ENCODE measurements around the gene UCN. TPM values are rescaled to one million over a fixed set of nuclear protein-coding genes. Genes with fewer than 3 reads are reported as not detected.
"Not testable (repeated sequence)": the region's sequence is repeated elsewhere in the genome, so short reads cannot be mapped to it uniquely, and the experiment has no call there.

Gene UCN, protein sequence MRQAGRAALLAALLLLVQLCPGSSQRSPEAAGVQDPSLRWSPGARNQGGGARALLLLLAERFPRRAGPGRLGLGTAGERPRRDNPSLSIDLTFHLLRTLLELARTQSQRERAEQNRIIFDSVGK
- total RNA-seq (1.1 TPM), polyA plus RNA-seq (1.5 TPM)

DNA sequence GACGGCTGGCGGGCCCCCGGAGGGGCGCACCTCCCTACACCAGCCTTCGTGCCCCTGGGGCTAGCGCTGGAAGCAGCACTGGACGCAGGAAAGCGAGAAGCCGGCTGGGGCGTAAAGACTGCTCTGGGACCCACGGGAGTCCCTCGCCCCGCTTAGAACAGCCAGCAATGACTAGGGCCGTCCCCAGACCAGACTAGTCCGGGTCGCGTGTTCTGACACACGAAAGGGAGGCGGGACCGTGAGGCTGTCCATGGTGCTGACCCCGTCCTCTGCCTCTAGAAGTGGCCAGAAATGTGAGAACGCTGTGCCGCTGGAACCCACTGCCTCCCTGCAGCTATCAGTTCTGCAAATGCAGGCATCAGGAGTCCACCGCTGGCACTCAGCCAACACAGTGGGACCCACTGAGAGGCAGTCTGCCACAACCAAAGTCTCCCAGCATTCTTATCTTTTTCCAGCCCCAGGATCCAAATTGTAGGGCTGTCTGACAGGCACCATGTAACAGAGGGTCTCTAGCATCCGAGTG is at the start of gene UCN:
UCN (minus strand) TSS at position 87 of the 523 bp plus-strand sequence. CDS start 550 bp downstream, outside the sequence.
- DNase-seq (ENCODE audit: extremely low spot score) = no peak
- H3K4me3 ChIP-seq (ENCODE audit: low read depth, low read length) = no peak within 1 kb of the TSS
- WGBS = 24% methylated on average over 25 of the region's 25 CpGs
- H3K4me1 ChIP-seq (ENCODE audit: insufficient read depth) = peaks cover 3% of the 10 kb centered on the region
- H3K27ac ChIP-seq (ENCODE audit: low read depth) = no peak within 1 kb of the TSS
- H3K36me3 ChIP-seq (ENCODE audit: insufficient read depth) = no peaks in the 10 kb centered on the region

- H3K36me3 ChIP-seq (ENCODE audit: insufficient read depth) = no peaks in the 10 kb centered on the region
- peak; percentile 95 for DNase-seq (ENCODE audit: extremely low spot score)
- H3K4me1 ChIP-seq (ENCODE audit: insufficient read depth) = peaks cover 2% of the 10 kb centered on the region
- H3K4me3 ChIP-seq (ENCODE audit: low read depth, low read length) = peak within 1 kb of the TSS; percentile 72
- peak within 1 kb of the TSS; percentile 91 for H3K27ac ChIP-seq (ENCODE audit: low read depth)
- WGBS = under 1% methylated on average over 67 of the region's 67 CpGs
Measured at GRCh38 chr2:27356382-27357181, 48.3 kb upstream of the UCN start, which contains the start of gene GTF3C2. TSS of gene GTF3C2 (minus strand) at chr2:27356764. CDS start at chr2:27343554, 13,210 bp downstream.

- peaks cover 2% of the 10 kb centered on the region for H3K4me1 ChIP-seq (ENCODE audit: insufficient read depth)
- WGBS = 0% methylated on average over 12 of the region's 12 CpGs
- DNase-seq (ENCODE audit: extremely low spot score) = no peak
- peak overlapping the region; percentile 72 for H3K4me3 ChIP-seq (ENCODE audit: low read depth, low read length)
- H3K36me3 ChIP-seq (ENCODE audit: insufficient read depth) = no peaks in the 10 kb centered on the region
- peak overlapping the region; percentile 83 for H3K27ac ChIP-seq (ENCODE audit: low read depth)
Measured at GRCh38 chr2:27356056-27356381, 47.8 kb upstream of the UCN start.

GRCh38 chr2:27354597-27354927 is 46.3 kb upstream of the UCN start:
- H3K27ac ChIP-seq (ENCODE audit: low read depth) = no peak overlapping the region
- H3K4me3 ChIP-seq (ENCODE audit: low read depth, low read length) = no peak overlapping the region
- DNase-seq (ENCODE audit: extremely low spot score) = no peak
- 86% methylated on average over 7 of the region's 7 CpGs for whole genome bisulfite sequencing
- H3K36me3 ChIP-seq (ENCODE audit: insufficient read depth) = no peaks in the 10 kb centered on the region
- H3K4me1 ChIP-seq (ENCODE audit: insufficient read depth) = peaks cover 2% of the 10 kb centered on the region

DNA sequence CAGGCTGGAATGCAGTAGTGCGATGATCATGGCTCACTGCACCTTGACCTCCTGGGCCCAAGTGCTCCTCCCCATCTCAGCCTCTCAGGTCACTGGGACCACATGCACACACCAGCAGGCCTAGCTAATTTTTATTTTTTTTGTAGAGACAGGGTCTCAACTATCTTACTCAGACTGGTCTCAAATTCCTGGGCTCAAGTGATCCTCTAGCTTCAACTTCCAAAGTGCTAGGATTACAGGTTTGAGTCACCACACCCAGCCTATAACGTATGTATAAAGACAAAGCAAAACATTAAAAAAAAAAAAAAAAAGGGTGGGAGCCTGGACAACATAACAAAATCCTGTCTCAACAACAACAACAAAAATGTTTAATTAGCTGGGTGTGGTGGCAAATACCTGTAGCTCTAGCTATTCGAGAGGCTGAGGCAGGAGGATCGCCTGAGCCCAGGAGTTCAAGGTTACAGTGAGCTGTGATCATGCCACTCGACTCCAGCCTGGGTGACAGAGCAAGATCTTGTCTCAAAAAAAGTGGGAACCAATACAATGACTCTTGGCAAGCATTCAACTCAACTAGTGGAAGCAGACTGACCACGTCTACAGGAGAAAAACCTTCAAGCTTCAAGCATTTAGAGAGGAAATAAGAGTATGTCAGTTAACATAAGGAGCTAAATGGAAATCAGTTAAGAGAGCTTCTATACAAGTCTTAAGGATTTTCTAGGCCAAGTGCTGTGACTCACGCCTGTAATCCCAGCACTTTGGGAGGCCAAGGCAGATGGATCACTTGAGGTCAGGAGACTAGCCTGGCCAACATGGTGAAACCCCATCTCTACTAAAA is 45.7 kb upstream of the UCN start:
- Histone ChIP-seq H3K27ac (ENCODE audit: low read depth) (no peak overlapping the region), H3K36me3 (ENCODE audit: insufficient read depth) (no peaks in the 10 kb centered on the region), H3K4me1 (ENCODE audit: insufficient read depth) (peaks cover 2% of the 10 kb centered on the region), H3K4me3 (ENCODE audit: low read depth, low read length) (no peak overlapping the region)
- 74% methylated on average over 7 of the region's 7 CpGs for WGBS
- DNase-seq (ENCODE audit: extremely low spot score) = no peak

DNA sequence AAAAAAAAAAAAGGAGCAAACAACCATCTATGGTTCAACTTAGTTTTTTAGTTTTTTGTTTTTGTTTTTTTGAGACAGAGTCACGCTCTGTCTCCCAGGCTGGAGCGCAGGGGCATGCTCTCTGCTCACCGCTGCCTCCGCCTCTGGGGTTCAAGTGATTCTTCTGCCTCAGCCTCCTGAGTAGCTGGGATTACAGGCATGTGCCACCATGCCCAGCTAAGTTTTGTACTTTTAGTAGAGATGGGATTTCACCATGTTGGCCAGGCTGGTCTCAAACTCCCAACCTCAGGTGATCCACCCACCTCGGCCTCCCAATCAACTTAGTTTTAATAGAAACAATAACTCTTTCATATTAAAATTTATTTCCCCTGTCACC is 45.1 kb upstream of the UCN start:
- not testable (repeated sequence) for H3K4me3 ChIP-seq (ENCODE audit: low read depth, low read length); H3K4me1 ChIP-seq (ENCODE audit: insufficient read depth); DNase-seq (ENCODE audit: extremely low spot score); H3K36me3 ChIP-seq (ENCODE audit: insufficient read depth); H3K27ac ChIP-seq (ENCODE audit: low read depth)
- WGBS = 95% methylated on average over 5 of the region's 5 CpGs

GRCh38 chr2:27351802-27352598 is 43.8 kb upstream of the UCN start:
- no peak for DNase-seq (ENCODE audit: extremely low spot score)
- H3K4me3 ChIP-seq (ENCODE audit: low read depth, low read length) = no peak overlapping the region
- no peaks in the 10 kb centered on the region for H3K36me3 ChIP-seq (ENCODE audit: insufficient read depth)
- H3K27ac ChIP-seq (ENCODE audit: low read depth) = no peak overlapping the region
- WGBS = 82% methylated on average over 6 of the region's 6 CpGs
- H3K4me1 ChIP-seq (ENCODE audit: insufficient read depth) = no peaks in the 10 kb centered on the region

DNA sequence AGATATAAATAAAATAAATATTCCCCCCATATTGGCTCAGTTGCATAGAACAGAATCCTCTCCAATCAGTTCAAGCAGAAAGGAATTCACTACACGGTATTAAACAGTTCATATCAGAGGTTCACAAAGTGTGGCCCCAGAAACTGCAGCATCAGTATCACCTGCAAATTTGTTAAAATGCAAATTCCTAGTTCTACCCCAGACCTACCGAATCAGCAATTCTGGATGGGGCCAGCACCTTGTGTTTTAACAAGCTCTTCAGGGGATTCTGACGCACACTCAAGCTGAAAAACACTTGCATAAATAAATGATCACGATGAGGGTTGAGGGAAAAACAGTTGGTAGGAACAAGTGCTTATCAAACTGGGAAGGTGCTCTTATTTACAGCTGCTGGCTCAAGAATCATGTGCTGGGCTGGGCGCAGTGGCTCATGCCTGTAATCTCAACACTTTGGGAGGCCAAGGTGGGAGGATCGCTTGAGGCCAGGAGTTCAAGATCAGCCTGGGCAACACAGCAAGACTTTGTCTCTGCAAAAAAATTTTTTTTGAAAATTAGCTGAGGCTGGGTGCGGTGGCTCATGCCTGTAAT is 42.0 kb upstream of the UCN start:
- Histone ChIP-seq H3K4me1 (ENCODE audit: insufficient read depth) (no peaks in the 10 kb centered on the region), H3K27ac (ENCODE audit: low read depth) (no peak overlapping the region), H3K36me3 (ENCODE audit: insufficient read depth) (no peaks in the 10 kb centered on the region), H3K4me3 (ENCODE audit: low read depth, low read length) (no peak overlapping the region)
- no peak for DNase-seq (ENCODE audit: extremely low spot score)
- 90% methylated on average over 7 of the region's 7 CpGs for WGBS

DNA sequence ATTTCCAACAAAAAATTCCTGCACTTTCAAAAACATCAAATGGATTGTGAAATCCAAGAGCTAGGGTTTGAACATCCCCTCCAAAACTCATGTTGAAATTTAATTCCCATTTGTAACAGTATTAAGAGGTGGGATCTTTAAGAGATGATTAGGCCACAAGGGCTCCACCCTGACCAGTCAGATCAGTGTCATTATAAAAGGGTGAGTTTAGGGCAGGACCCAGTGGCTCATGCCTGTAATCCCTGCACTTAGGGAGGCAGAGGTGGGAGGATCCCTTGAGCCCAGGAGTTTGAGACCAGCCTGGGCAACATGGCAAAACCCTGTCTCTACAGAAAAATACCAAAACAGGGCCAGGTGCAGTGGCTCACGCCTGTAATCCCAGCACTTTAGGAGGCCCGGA is 39.4 kb upstream of the UCN start:
- H3K27ac ChIP-seq (ENCODE audit: low read depth) = no peak overlapping the region
- no peak for DNase-seq (ENCODE audit: extremely low spot score)
- H3K4me1 ChIP-seq (ENCODE audit: insufficient read depth) = no peaks in the 10 kb centered on the region
- 85% methylated on average over 2 of the region's 2 CpGs for WGBS
- H3K4me3 ChIP-seq (ENCODE audit: low read depth, low read length) = no peak overlapping the region
- H3K36me3 ChIP-seq (ENCODE audit: insufficient read depth) = no peaks in the 10 kb centered on the region

DNA sequence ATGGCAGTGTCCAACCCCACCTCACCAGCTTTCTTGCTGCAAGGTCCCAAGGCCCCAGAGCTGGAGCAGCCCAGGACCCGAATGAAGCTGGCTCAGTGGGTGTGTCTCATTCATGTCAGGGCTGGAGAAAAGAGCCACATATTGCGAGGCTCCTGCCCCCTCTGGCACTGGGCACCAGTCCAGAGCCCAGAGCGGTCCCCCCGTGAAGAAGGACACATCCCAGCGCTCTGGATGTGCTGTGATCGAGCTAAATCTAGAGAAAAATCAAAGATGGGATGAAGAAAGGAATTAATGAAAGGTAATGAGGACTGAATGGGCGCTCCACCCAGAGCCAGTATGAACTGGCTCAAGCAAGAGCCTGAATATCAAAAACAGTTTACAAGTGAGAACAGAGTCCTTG is 27.9 kb upstream of the UCN start:
- no peak overlapping the region for H3K4me3 ChIP-seq (ENCODE audit: low read depth, low read length)
- WGBS = 95% methylated on average over 7 of the region's 7 CpGs
- no peak overlapping the region for H3K27ac ChIP-seq (ENCODE audit: low read depth)
- DNase-seq (ENCODE audit: extremely low spot score) = no peak
- no peaks in the 10 kb centered on the region for H3K36me3 ChIP-seq (ENCODE audit: insufficient read depth)
- no peaks in the 10 kb centered on the region for H3K4me1 ChIP-seq (ENCODE audit: insufficient read depth)

GRCh38 chr2:27335311-27335710 is 27.1 kb upstream of the UCN start:
- 92% methylated on average over 3 of the region's 3 CpGs for WGBS
- H3K36me3 ChIP-seq (ENCODE audit: insufficient read depth) = no peaks in the 10 kb centered on the region
- H3K27ac ChIP-seq (ENCODE audit: low read depth) = no peak overlapping the region
- DNase-seq (ENCODE audit: extremely low spot score) = no peak
- no peak overlapping the region for H3K4me3 ChIP-seq (ENCODE audit: low read depth, low read length)
- H3K4me1 ChIP-seq (ENCODE audit: insufficient read depth) = no peaks in the 10 kb centered on the region

DNA sequence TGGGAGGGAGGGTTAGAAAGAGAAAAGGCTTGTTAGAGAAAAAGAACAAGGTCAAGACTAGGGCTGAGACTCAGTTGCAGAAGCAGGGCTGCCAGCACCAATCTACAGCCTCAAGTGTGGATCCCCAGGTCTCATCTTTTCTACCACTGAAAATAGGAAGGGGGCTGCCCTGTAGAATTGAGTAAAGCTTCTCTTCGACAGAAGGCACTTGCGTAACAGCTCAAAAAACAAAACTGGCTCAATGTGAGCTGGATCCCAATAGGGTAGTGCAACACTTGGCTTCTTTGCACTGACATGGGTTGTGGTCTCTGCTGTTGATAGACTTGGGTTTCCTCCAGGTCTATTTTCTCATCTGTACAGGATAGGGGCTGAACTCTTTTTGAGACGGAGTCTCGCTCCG is 16.5 kb upstream of the UCN start:
- DNase-seq (ENCODE audit: extremely low spot score) = no peak
- Histone ChIP-seq H3K4me3 (ENCODE audit: low read depth, low read length) (no peak overlapping the region), H3K27ac (ENCODE audit: low read depth) (no peak overlapping the region), H3K36me3 (ENCODE audit: insufficient read depth) (peaks cover 5% of the 10 kb centered on the region), H3K4me1 (ENCODE audit: insufficient read depth) (peaks cover 2% of the 10 kb centered on the region)
- 89% methylated on average over 5 of the region's 5 CpGs for WGBS

All from urinary bladder (tissue), 4 donors.